Epithelial cell of prostate (primary cell): Measurements from ENCODE around the gene MIPOL1.
"Not testable (repeated sequence)": the region's sequence is repeated elsewhere in the genome, so short reads cannot be mapped to it uniquely, and the experiment has no call there.

Experiments
- DNase-seq: peaks from one replicate; pipeline ENCODE4 v3.0.0-alpha.2; 2011; ENCODE audit warnings: low read depth, low spot score
- H3K27ac ChIP-seq: fragments of 450-650 bp; 2 replicates; pipeline ENCODE4 v1.5.1; 2017; ENCODE audit warnings: mild to moderate bottlenecking

Gene MIPOL1

DNA sequence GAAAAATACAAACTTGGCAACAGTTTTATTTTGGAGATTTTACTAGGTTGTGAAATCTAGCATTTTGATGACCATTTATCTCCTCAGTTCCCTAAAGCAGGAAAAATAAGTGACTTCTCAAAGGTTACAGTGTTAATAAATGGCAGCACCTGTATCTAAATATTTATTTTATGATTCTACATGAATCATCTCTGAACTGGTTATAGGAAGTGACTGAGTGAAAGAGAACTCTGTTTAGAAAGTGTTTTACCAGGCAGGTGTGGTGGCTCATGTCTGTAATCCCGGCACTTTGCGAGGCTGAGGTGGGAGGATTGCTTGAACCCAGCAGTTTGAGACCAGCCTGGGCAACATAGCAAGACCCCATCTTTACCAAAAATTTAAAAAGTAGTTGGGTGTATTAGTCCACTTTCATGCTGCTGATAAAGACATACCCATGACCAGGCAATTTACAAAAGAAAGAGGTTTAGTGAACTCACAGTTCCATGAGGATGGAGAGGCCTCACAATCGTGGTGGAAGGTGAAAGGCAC, 26.3 kb downstream of the MIPOL1 start:
- H3K27ac ChIP-seq, result peak overlapping the region; percentile 34
- DNase-seq, result no peak

GRCh38 chr14:37225668-37226067, 27.9 kb downstream of the MIPOL1 start:
- not testable (repeated sequence) for DNase-seq, H3K27ac ChIP-seq

GRCh38 chr14:37230551-37231194, 32.9 kb downstream of the MIPOL1 start:
- DNase-seq, result no peak
- no peak overlapping the region for H3K27ac ChIP-seq

DNA sequence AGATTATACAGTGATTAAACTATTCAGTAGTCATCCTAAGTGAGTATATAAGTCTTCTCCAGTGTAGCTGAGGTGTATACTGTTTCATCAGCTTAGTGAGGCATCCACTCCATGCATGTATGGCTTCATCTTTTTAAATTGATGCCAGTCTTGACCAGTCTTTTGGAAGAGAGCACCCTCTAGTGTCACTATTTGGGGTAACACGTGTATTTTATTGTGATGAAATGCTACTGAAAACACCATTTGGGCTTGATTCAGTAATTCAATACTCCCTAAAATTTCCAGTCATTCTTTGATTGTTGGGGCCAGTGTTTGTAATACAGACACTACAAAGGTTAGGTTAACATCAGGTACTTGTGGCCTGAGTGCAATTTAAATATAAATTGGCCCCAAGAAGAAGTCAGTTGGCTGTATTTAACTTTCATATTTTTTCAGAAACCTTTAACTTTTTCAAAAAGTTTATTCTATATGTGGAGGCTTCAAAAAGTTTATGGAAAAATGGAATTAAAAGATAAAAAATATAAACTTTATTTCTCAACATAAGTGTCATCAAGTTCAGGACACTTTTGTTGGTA, 35.3 kb downstream of the MIPOL1 start:
- DNase-seq, result peak; percentile 44
- H3K27ac ChIP-seq, result no peak overlapping the region

GRCh38 chr14:37234222-37234621, 36.5 kb downstream of the MIPOL1 start:
- H3K27ac ChIP-seq, result no peak overlapping the region
- no peak for DNase-seq

- DNase-seq, result not testable (repeated sequence)
Measured at GRCh38 chr14:37236044-37236443, 38.3 kb downstream of the MIPOL1 start.

GRCh38 chr14:37237094-37237493, 39.4 kb downstream of the MIPOL1 start:
- no peak for DNase-seq
- no peak overlapping the region for H3K27ac ChIP-seq

More at GRCh38 chr14:37236044-37236443, 38.3 kb downstream of the MIPOL1 start:
- not testable (repeated sequence) for H3K27ac ChIP-seq

- no peak for DNase-seq
- H3K27ac ChIP-seq, result no peak overlapping the region
Measured at GRCh38 chr14:37237735-37238200, 40.0 kb downstream of the MIPOL1 start.

GRCh38 chr14:37241198-37241597, 43.5 kb downstream of the MIPOL1 start:
- no peak overlapping the region for H3K27ac ChIP-seq
- DNase-seq, result no peak

DNA sequence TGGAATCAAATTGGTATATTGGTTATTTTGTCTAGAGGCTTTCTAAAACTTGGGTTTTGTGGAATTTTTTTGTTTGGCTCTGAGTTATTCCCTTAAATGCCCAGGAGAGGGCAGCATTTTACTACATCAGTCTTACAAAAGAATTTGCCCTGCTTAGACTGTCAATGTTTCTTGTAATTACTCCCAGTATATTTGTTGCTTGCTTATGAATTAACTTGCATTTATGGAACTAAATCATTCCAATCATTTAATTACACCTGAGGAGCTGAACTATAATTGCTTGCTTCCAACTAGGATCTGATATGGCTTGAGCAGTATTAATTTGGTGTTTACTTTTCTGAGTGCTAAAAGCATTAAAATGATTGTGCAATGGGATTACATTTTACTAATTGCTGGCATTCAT, 48.7 kb downstream of the MIPOL1 start:
- no peak for DNase-seq
- H3K27ac ChIP-seq, result no peak overlapping the region

GRCh38 chr14:37247791-37248461, 50.2 kb downstream of the MIPOL1 start:
- DNase-seq, result no peak

DNA sequence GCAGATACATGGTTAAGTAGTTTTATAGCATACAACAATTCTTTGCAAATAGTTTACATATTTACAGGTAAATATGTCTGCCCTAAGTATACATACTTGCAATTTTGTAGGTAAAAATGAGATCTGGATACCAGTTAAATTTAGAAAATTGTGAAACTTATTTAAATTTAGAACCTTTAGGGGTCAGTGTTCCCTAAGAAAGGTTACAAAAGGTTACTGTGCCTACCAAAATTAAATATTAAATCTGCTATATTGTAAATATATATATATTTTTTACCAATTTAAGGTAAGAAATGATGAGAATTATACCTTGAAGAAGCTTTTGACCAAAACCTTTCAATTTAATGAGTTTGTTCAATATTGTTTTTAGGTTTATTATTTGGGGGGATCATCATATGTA, 54.0 kb downstream of the MIPOL1 start:
- no peak for DNase-seq
- H3K27ac ChIP-seq, result no peak overlapping the region

More at GRCh38 chr14:37247791-37248461, 50.2 kb downstream of the MIPOL1 start:
- no peak overlapping the region for H3K27ac ChIP-seq

DNA sequence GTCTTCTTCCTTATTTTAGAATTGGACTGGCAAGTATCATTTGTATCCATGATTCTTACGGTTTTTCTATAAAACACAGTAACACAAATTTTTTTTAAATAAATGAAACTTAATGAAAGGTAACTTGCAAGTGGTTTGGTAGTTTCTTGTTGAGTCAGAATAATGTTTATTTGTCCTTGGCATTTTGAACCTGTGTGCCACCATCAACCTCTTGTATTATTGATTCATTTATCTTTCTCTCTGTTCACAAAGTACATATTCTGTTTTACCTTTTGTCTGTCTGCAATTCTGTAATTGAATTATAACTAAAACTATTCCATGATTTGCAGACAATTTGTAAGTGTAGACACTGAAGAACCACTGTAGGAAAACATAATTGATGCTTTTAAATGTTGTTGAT, 54.7 kb downstream of the MIPOL1 start:
- no peak for DNase-seq
- H3K27ac ChIP-seq, result no peak overlapping the region

DNA sequence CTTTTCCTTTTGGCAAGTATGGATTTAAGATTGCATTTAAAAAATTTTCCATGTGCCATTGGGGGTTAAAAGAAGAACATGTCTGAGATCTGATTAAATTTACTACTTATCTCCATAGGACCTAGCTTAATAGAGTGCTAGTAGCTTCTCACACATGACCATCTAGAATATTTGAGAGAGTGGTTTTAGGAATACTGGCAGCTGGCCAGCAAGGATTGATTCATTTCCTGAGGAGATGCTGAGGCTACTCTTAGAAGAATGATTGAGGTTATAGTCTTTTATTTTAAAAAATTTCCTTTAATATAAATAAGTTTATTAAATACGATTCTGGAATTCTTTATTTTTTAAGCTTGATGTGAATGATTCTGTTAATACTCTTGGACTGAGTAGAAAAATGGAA, 56.2 kb downstream of the MIPOL1 start:
- no peak overlapping the region for H3K27ac ChIP-seq
- DNase-seq, result no peak

- H3K27ac ChIP-seq, result no peak overlapping the region
- DNase-seq, result no peak
Measured at GRCh38 chr14:37254411-37254947, 56.7 kb downstream of the MIPOL1 start.

DNA sequence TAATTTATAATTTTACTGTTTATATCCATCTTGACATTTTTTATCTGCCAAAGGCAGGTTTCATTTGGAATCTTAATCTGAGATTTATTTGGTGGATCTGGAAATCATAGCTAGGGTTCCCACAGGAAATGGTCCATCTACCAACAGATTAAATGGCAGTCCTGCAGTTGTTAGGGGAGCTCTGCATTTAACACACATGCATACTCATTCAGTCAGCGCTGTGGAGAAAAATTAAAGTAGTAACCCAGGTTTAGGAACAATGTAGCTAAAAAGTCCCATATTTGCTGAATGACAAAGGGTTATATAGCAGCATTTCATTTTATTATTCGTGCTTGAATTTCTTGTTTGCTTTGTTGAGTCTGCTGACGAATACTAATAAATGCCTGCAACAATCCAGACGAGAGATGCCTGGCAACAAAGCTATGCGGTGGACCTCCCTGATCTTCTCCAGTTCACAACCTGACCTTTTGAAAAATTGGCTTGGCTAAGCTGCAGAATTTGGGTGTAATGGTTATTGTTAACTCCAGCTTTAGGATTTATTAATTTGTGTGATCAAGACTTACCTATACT, 59.8 kb downstream of the MIPOL1 start:
- no peak overlapping the region for H3K27ac ChIP-seq
- DNase-seq, result no peak

DNA sequence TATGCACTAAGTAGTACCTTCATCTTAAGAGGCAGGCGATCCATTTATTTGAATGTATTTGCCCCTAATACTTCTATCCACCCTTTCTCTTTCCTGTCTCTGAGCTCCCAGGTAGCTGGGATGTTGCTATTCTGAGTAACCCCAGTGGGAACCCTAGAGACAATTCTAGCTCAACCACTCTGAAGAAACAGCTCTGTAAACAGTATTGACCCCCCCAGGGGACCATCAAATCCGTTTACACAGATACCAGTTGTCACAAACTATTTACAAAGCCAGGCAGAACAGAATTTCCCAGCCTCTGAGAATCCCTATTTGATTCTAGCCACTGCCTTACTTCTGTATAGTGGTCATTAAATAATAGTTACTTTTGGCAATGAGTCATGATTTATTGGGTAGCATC, 64.9 kb downstream of the MIPOL1 start:
- DNase-seq, result no peak
- H3K27ac ChIP-seq, result no peak overlapping the region

GRCh38 chr14:37263656-37264236, 66.0 kb downstream of the MIPOL1 start:
- DNase-seq, result no peak
- H3K27ac ChIP-seq, result no peak overlapping the region

DNA sequence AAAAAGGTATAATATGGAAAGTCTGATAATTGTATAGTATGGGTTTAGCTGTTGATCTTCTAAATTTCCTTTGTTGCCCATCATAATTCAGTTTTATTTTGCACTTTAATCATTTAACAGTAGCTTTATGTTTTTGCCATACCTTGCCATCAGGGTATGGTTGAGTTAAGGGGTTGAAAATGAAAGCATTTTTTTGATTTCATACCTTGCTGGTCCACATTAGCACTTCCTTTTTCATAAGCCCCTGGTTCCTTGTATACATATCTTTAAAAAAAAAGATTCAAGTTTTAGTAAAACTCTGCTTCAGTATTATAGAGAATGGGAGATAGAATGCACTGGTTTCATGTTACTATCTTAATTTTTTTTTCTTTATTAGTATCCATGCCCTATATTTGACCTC, 71.1 kb downstream of the MIPOL1 start:
- no peak overlapping the region for H3K27ac ChIP-seq
- no peak for DNase-seq

- H3K27ac ChIP-seq, result no peak overlapping the region
- DNase-seq, result no peak
Measured at GRCh38 chr14:37270629-37271028, 72.9 kb downstream of the MIPOL1 start.
